Stimulated activated effector memory CD8-positive, alpha-beta T cell treated with anti-CD3 and anti-CD28 coated beads, Interleukin-12 subunit alpha, Interleukin-12 subunit beta, amount 100 ng/mL, for 72 hours (primary cell): ENCODE measurements around the gene UBE2J2.
A peak's percentile ranks its signal among the peaks of the same experiment; 100 is the strongest.

ENCODE experiments used
- ATAC-seq: fragments of 150-1000 bp; cut with Tn5 transposase; 2 replicates; pipeline ENCODE4 v1.10.0; 2021
- DNase-seq, 2 donors: peaks; one replicate each; pipeline ENCODE4 v3.0.0; 2021 to 2022; ENCODE audit warnings: low spot score in 2 of 2
- H3K27ac Mint-ChIP-seq: one replicate; pipeline ENCODE4 v1.8.0; 2022; ENCODE audit warnings: mild to moderate bottlenecking, mixed read lengths
- H3K36me3 Mint-ChIP-seq: one replicate; pipeline ENCODE4 v1.8.0; 2022; ENCODE audit warnings: mild to moderate bottlenecking, mixed read lengths
- H3K4me1 Mint-ChIP-seq: one replicate; pipeline ENCODE4 v1.8.0; 2022; ENCODE audit warnings: mixed read lengths
- H3K4me3 Mint-ChIP-seq: one replicate; pipeline ENCODE4 v1.8.0; 2022; ENCODE audit warnings: mild to moderate bottlenecking, mixed read lengths
- H3K9me3 Mint-ChIP-seq: one replicate; pipeline ENCODE4 v1.8.0; 2022; ENCODE audit warnings: mixed read lengths

The UBE2J2 gene

GRCh38 chr1:1246577-1247340 lies 26.9 kb downstream of the UBE2J2 start, which contains the start of gene C1QTNF12:
Gene C1QTNF12 (minus strand): TSS chr1:1246722. CDS start chr1:1246690, 32 bp downstream.
- H3K4me3 Mint-ChIP-seq, result no peak within 1 kb of the TSS
- H3K36me3 Mint-ChIP-seq, result peaks cover 7% of the 10 kb centered on the region
- peaks cover 14% of the 10 kb centered on the region for H3K4me1 Mint-ChIP-seq
- H3K9me3 Mint-ChIP-seq, result no peaks in the 10 kb centered on the region
- no peak for ATAC-seq
- no peak within 1 kb of the TSS for H3K27ac Mint-ChIP-seq
- no peak for DNase-seq

- Mint-ChIP-seq H3K4me3 (no peak overlapping the region), H3K4me1 (peaks cover 11% of the 10 kb centered on the region), H3K27ac (no peak overlapping the region), H3K36me3 (peaks cover 3% of the 10 kb centered on the region), H3K9me3 (no peaks in the 10 kb centered on the region)
- ATAC-seq, result no peak
- DNase-seq, result no peak
Observed at GRCh38 chr1:1245817-1246576, 27.7 kb downstream of the UBE2J2 start.

- H3K9me3 Mint-ChIP-seq, result no peaks in the 10 kb centered on the region
- no peak for ATAC-seq
- no peaks in the 10 kb centered on the region for H3K36me3 Mint-ChIP-seq
- H3K4me3 Mint-ChIP-seq, result no peak overlapping the region
- DNase-seq, result no peak
- no peak overlapping the region for H3K27ac Mint-ChIP-seq
- peaks cover 5% of the 10 kb centered on the region for H3K4me1 Mint-ChIP-seq
Observed at GRCh38 chr1:1245178-1245816, 28.4 kb downstream of the UBE2J2 start.

GRCh38 chr1:1244192-1244811 lies 29.4 kb downstream of the UBE2J2 start:
- Mint-ChIP-seq H3K4me1 (no peaks in the 10 kb centered on the region), H3K27ac (no peak overlapping the region), H3K4me3 (no peak overlapping the region), H3K36me3 (no peaks in the 10 kb centered on the region), H3K9me3 (no peaks in the 10 kb centered on the region)
- no peak for ATAC-seq
- peak in 1 of 2 donors; percentile 51 for DNase-seq

GRCh38 chr1:1243807-1244191 lies 29.9 kb downstream of the UBE2J2 start:
- no peak for ATAC-seq
- Mint-ChIP-seq H3K9me3 (no peaks in the 10 kb centered on the region), H3K36me3 (no peaks in the 10 kb centered on the region), H3K4me3 (no peak overlapping the region), H3K4me1 (no peaks in the 10 kb centered on the region), H3K27ac (no peak overlapping the region)
- DNase-seq, result no peak

- no peak for DNase-seq
- no peaks in the 10 kb centered on the region for H3K36me3 Mint-ChIP-seq
- ATAC-seq, result no peak
- no peak overlapping the region for H3K4me3 Mint-ChIP-seq
- no peaks in the 10 kb centered on the region for H3K4me1 Mint-ChIP-seq
- no peaks in the 10 kb centered on the region for H3K9me3 Mint-ChIP-seq
- H3K27ac Mint-ChIP-seq, result no peak overlapping the region
Observed at GRCh38 chr1:1243266-1243660, 30.4 kb downstream of the UBE2J2 start.

- Mint-ChIP-seq H3K4me3 (no peak overlapping the region), H3K36me3 (no peaks in the 10 kb centered on the region), H3K9me3 (no peaks in the 10 kb centered on the region), H3K4me1 (no peaks in the 10 kb centered on the region), H3K27ac (no peak overlapping the region)
- ATAC-seq (no peak), DNase-seq (no peak)
Observed at GRCh38 chr1:1242461-1243265, 31.0 kb downstream of the UBE2J2 start.

- no peak overlapping the region for H3K27ac Mint-ChIP-seq
- no peak for DNase-seq
Observed at GRCh38 chr1:1241588-1242219, 31.9 kb downstream of the UBE2J2 start.

GRCh38 chr1:1240822-1241587 lies 32.6 kb downstream of the UBE2J2 start:
- Mint-ChIP-seq H3K36me3 (no peaks in the 10 kb centered on the region), H3K4me3 (no peak overlapping the region), H3K9me3 (no peaks in the 10 kb centered on the region), H3K27ac (no peak overlapping the region), H3K4me1 (no peaks in the 10 kb centered on the region)
- DNase-seq (no peak), ATAC-seq (no peak)

More at GRCh38 chr1:1241588-1242219, 31.9 kb downstream of the UBE2J2 start:
- Mint-ChIP-seq H3K36me3 (no peaks in the 10 kb centered on the region), H3K4me1 (no peaks in the 10 kb centered on the region), H3K4me3 (no peak overlapping the region), H3K9me3 (no peaks in the 10 kb centered on the region)
- no peak for ATAC-seq

GRCh38 chr1:1240348-1240732 lies 33.3 kb downstream of the UBE2J2 start:
- DNase-seq (no peak), ATAC-seq (no peak)
- Mint-ChIP-seq H3K9me3 (no peaks in the 10 kb centered on the region), H3K4me1 (no peaks in the 10 kb centered on the region), H3K4me3 (no peak overlapping the region), H3K27ac (no peak overlapping the region), H3K36me3 (no peaks in the 10 kb centered on the region)

- Mint-ChIP-seq H3K27ac (no peak overlapping the region), H3K4me3 (no peak overlapping the region), H3K4me1 (no peaks in the 10 kb centered on the region), H3K9me3 (no peaks in the 10 kb centered on the region), H3K36me3 (peaks cover 4% of the 10 kb centered on the region)
- ATAC-seq, result no peak
- DNase-seq, result peak in 1 of 2 donors; percentile 49
Observed at GRCh38 chr1:1239614-1240347, 33.9 kb downstream of the UBE2J2 start.

- Mint-ChIP-seq H3K27ac (no peak overlapping the region), H3K36me3 (peaks cover 10% of the 10 kb centered on the region), H3K9me3 (no peaks in the 10 kb centered on the region), H3K4me3 (no peak overlapping the region), H3K4me1 (peaks cover 6% of the 10 kb centered on the region)
- ATAC-seq, result no peak
- no peak for DNase-seq
Observed at GRCh38 chr1:1239227-1239613, 34.4 kb downstream of the UBE2J2 start.

- ATAC-seq (no peak), DNase-seq (no peak)
- Mint-ChIP-seq H3K27ac (no peak overlapping the region), H3K4me1 (peaks cover 10% of the 10 kb centered on the region), H3K9me3 (no peaks in the 10 kb centered on the region), H3K4me3 (no peak overlapping the region), H3K36me3 (peaks cover 15% of the 10 kb centered on the region)
Observed at GRCh38 chr1:1238702-1239178, 34.9 kb downstream of the UBE2J2 start.
